ENCODE data around the gene C19orf53.

The C19orf53 gene

DNA sequence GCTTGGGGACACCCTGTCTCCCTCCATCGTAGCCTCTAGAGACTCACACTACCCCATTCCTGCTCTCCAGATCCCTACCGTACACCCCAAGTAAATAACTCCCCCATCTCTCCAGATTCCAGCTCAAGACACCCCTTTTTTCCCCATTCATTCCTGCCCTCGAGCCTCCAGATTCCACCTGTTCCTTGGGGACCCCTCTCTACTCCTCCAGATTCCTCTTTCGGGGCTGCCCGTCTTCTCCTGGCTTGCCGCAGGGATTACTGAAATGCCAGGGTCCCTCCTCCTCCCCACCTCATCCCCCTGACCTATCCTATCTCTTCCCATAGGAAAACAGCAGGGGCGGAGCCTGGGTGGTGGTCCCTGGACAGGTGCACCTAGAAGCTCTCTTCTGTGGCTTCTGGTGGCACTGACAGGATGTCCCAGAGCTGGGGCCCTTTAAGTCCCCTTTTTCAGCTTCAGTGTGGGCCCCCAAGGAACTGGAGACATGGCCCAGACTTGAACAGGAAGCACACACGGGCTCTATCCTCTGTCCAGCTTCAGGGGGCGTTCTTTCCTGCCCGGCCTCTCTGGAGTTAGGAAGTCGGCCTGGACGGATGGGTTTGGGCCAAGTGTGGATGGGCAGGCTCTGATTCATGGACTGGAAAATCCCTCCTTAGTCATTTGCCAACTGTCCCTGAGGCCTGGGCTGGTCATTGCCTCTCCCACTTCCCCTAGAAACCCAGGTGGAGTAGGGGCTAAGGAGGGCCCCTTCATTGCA lies 22.2 kb downstream of the C19orf53 start:
- peak; percentile 93 for DNase-seq (ENCODE audit: low spot score)

DNA sequence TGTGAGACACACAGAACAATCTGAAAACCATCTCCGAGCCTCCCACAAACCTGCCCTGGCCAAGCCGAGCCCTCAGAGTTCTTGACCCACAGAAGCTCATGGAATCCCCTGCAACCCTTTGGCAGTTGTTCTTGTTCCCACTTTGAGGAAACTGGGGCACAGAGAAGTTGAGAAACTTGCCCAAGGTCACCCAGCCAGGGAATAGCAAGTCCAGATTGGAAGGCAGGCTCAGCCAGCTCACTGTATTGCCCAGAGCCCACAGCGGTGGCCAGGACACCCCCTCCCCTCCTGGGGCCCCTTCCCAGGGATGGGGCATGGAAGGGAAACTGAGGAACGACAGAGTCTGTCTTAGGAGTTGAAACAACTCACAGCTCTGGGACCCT lies 22.8 kb downstream of the C19orf53 start:
- DNase-seq (ENCODE audit: low spot score) = no peak

DNA sequence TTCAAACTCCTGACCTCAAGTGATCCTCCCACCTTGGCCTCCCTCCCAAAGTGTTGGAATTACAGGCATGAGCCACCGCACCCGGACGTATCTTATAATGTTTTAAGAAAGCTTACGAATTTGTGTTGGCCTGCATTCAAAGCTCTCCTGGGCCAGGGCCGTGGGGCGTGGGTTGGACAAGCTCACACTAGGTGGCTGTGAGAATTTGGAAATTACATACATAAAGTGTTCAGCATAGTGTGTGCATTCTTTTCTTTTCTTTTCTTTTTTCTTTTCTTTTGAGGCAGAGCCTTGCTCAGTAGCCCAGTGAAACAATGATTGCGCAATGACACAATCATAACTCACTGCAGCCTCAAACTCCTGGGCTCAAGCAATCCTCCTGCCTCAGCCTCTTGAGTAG lies 23.6 kb downstream of the C19orf53 start:
- no peak for DNase-seq (ENCODE audit: low spot score)

DNA sequence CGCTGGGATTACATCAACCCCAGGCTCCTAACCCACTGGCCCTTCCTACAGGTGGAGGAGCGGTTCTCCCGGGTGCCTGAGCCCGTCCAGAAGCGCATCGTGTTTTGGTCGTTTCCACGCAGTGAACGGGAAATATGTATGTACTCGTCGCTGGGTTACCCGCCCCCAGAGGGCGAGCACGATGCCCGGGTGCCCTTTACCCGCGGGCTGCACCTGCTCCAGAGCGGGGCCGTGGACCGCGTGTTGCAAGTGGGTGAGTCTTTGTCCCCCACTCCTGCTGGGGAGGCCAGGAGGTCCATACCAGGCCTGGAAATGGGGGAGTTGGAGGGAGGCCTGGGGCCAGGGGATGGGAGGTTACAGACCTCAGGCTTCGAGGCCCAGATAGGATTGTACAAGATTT lies 25.4 kb downstream of the C19orf53 start:
- no peak for DNase-seq (ENCODE audit: low spot score)

DNA sequence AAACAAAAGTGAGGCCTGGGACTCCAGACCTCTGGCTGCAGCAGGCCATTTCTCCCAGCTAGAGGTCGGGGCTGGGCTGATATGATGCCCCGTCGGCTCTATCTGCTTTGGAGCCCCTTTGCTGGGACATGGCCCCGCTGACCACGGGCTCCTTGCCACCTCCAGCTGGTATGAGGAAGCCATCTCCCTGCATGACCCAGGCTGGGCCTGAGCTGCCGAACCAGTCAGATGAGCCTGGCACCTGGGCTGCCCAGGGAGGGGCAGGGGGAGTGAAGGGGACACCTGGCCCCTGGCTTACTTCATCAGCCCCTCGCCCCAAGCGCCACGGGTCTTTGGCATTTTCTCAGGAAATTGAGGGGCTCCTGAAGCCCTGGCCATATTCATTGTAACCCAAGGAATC lies 28.8 kb downstream of the C19orf53 start:
- no peak for DNase-seq (ENCODE audit: low spot score)

DNA sequence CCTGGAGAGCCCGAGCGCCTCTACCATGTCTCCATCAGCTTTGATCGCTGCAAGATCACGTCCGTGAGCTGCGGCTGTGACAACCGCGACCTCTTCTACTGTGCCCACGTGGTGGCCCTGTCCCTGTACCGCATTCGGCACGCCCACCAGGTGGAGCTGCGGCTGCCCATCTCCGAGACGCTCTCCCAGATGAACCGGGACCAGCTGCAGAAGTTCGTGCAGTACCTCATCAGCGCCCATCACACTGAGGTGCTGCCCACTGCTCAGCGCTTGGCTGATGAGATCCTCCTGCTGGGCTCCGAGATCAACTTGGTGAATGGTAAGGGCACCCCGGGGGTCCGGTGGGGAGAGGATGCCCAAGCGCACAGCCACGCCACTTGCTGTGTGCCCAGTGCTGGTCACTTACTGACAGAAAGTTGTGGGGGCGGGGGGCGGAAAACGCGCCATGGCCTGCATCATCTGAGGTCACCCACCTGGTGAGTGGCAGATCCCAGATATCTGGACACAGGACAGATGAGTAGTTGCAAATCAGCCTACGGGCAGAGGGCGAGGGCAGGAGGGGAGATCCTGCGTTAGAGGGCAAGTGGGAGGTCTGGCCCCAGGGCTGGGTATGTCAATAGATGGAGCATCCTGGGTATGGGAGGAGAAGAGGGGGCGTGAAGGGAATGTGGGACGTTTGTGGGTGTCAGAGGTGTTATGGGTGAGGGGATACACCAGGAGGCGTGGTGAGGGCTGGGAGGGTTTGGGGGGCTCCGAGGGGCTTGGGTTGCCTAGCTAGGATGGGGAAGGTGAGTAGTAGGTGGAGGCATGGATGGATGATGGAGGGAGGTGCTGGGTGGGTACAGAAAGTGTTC lies 30.8 kb downstream of the C19orf53 start:
- DNase-seq (ENCODE audit: low spot score) = no peak

DNA sequence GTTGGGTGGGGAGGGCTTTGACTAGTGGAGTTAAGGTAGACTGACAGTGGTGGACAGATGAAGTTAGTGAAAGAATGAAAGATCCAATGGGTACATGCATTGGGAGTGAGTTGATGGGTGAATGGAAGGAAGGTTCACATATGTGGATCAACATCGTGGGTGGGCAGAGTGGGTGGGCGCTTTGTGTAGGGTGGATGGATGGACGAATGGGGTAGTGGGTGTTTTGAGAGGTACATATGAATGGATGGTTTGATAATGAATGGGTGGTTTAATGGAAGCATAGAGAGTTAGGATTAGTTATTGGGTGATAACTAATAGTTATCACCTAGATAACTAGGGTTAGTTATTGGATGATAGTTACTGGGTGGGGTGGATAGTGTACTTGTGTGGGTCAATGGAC lies 32.5 kb downstream of the C19orf53 start:
- no peak for DNase-seq (ENCODE audit: low spot score)

DNA sequence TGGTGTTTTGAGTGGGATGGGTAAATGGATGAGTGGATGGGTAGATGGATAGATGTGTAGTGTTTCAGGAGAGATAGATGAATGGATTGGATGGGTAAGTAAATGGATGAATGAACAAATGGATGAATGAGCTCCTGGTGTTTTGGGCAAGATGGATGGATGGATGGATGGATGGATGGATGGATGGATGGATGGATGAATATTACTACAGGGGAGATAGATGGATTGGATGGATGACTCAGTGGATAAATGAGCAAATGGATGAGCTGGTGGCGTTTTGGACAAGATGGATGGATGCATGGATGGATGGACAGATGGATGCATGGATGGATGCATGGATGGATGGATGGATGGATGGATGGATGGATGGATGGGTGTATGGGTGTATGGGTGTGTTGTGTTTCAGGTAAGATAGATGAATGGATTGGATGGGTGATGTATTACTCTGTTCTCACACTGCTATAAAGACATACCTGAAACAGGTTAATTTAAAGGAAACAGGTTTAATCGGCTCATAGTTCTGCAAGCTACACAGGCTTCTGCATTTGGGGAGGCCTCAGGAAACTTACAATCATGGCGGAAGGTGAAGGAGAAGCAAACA lies 33.3 kb downstream of the C19orf53 start:
- no peak for DNase-seq (ENCODE audit: low spot score)

DNA sequence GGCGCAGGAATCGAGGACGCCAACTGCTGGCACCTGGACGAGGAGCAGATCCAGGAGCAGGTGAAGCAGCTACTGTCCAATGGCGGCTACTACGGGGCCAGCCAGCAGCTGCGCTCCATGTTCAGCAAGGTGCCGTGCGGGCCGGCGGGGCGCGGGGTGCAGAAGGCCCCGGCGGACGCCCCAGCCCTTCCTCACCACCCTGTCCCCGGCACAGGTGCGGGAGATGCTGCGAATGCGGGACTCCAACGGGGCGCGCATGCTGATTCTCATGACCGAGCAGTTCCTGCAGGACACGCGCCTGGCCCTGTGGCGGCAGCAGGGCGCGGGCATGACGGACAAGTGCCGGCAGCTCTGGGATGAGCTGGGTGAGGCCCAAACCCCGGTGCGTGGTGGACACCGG lies 34.6 kb downstream of the C19orf53 start:
- no peak for DNase-seq (ENCODE audit: low spot score)

DNA sequence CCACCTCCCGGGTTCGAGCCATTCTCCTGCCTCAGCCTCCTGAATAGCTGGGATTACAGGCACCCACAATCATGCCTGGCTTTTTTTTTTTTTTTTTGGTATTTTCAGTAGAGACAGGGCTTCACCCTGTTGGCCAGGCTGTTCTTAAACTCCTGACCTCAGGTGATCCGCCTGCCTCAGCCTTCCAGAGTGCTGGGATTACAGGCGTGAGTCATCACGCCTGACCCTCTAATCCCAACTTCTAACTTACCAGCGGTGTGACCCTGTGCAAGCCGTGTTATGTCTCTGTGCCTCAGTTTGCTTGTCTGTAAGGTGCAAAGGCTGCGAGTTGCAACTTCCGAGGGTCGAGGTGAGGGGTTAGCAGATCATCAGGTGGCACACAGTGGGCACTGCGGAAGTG lies 38.3 kb downstream of the C19orf53 start:
- no peak for DNase-seq (ENCODE audit: low spot score)

DNA sequence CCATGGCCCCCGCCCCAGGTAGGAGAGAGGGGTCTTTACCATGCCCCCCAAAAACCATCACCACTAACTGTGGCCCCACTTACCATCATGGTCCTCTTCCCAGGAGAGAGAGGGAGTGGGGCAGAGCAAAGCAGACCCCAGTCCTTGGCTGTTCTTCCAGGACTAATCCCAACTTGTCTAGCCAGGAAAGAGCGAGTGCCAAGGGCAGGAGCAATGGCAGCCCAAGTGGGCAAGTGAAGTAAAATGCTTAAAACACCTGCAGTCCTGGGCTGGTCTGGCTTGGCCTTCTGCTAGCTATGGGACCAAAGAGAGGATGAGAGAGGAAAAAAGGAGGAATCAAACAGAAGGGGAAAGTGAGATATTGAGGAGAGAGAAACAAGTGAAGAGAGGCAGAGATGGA lies 38.9 kb downstream of the C19orf53 start:
- no peak for DNase-seq (ENCODE audit: low spot score)

DNA sequence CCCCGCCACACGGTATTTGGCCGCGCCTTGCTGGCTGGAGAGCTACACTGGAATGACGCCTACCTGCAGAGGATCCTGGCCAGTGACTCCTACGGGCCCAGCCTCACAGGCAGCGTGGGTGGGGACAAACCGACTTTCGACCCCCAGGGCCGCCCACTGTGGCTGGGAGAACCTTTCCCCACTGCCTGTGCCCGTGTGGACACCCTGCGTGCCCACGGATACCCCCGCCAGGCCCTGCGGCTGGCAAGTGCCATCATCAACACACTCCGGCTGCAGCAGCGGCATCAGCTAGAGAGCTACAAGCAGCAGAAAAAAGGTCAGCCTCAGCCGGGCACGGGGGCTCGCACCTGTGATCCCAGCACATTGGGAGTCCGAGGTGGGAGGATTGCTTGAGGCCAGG lies 40.3 kb downstream of the C19orf53 start:
- DNase-seq (ENCODE audit: low spot score) = no peak

DNA sequence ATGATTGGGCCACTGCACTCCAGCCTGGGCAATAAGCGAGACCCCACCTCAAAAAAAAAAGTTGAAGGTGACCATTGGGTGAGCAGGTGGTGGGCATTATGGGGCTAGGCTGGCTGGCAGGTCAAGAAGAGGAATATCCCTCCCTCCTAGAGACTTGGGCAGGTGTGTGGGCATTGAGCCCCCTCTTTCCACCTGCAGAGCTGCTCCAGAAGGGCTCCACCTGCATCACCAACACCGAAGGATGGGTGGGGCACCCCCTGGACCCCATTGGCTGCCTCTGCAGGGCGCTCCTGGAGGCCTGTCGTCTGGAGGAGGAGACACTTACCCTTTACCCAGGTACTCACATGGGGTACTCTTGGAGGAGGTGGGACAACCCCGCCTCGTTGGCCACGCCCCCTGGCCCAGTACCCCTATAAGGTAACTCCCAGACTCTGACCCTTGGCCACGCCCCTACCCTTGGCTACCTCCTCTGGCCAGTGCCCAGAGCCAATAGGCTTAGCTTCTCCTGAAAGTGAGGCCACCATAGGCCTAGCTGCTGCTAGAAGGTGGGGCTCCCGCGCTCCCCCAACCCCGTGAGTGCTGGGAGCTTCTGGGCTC lies 42.9 kb downstream of the C19orf53 start:
- DNase-seq (ENCODE audit: low spot score) = no peak

DNA sequence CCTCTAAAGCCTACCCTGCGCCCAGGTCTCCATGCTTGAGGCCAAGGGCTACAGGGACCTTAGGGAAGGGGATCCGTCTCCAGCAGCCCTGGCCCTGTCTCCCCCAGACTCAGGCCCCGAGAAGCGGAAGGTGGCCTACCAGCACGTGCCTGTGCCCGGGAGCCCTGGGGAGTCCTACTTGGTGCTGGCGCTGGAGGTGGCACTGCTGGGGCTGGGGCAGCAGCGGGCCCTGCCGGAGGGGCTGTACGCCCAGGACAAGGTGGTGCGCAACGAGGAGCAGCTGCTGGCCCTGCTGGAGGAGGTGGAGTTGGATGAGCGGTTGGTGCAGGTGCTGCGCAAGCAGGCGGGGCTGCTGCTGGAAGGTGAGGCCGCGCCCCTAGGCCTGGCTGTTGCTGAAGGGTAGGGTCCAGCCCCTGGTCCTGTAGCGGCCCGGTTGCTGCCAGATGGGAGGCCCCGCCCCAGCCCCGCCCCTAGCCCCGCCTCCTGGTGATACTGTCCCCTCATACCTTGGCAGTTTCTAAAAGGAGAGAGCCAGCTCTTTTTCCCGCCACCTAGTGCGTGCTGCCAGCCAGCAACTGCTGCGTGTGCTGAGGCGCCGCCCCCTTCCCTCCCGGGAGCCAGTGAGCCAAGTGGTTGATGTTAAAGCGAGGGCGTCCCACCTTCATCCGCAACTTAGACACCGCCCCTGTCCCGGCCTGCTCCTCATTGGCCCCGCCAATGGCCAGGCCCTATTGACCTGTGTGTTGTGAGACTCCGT lies 43.5 kb downstream of the C19orf53 start:
- DNase-seq (ENCODE audit: low spot score) = no peak

DNA sequence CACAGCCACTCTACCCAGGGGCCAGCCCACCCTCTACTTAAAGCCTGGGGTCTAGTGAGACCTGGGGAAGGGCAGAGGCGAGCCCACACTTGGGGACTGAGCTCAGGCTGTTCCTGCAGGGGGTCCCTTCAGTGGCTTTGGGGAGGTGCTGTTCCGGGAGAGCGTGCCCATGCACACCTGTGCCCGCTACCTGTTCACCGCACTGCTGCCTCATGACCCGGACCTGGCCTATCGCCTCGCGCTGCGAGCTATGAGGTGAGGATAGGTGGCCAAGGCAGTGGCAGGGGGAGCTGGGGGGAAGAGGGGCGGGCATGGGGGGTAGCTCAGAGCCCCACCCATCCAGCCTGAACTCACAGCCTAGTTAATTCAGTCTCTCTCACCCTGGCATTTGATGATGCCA lies 45.0 kb downstream of the C19orf53 start:
- DNase-seq (ENCODE audit: low spot score) = no peak

DNA sequence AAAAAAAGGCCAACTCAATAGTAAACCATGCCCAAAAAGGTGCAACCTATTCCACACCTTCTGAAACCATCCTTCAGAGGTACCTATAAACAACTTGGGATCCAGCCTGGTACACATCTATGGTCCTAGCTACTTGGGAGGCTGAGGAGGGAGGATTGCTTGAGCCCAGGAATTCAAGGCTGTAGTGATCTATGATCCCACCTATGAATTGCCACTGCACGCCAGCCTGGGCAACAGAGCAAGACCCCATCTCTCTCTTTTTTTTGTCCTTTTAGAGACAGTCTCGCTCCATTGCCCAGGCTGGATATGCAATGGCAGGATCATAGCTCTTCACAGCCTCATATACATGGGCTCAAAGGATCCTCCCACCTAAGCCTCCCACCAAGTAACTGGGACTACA lies 47.0 kb downstream of the C19orf53 start:
- no peak for DNase-seq (ENCODE audit: low spot score)

DNA sequence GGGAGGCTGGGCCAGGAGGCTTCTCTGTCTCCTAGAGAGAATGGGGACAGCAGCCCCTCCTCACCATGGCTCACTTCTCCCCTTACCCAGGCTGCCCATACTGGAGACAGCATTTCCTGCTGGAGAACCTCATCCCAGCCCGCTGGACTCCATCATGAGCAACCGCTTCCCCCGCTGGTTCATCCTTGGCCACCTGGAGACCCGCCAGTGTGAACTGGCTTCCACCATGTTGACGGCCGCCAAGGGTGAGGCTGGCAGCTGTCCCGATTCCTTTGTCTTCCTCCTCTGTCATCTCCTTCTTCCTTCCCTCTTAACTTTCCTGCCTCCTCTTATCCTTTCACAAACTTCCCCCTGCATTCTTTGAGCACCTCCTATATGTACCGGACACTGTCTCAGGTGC lies 49.0 kb downstream of the C19orf53 start:
- DNase-seq (ENCODE audit: low spot score) = no peak

DNA sequence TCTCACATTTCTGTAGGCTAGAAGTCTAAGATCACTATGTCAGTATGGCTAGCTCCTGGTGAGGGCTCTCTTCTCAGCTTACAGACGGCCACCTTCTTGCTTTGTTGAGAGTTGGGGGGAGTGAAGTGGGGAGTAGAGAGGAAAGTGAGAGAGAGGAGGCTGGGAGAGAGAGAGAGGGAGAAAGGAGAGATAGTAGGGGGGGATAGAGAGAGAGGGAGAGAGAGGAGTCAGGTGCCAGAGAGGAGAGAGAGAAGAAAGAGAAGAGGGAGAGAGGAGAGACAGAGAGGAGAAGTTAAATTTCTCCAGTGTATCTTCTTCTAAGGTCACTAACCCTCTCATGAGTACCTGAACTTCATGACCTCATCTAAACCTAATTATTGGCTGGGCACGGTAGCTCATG lies 49.6 kb downstream of the C19orf53 start:
- no peak for DNase-seq (ENCODE audit: low spot score)

DNA sequence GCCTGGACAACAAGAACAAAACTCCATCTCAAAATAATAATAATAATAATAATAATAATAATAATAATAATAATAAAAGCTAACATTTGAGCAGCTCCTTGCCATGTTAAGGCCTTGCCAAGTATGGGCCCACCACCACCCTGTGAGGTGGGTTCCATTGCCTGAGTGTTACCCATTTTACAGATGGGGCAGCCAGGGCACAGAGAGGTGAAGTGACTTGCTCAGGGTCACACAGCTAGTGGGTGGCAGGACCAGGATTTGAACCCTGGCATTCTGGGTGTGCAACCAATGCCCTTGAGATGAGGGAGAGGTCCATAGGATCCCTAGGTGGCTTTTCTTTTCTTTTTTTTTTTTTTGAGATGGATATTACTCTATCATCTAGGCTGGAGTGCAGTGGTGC lies 50.4 kb downstream of the C19orf53 start:
- no peak for DNase-seq (ENCODE audit: low spot score)

DNA sequence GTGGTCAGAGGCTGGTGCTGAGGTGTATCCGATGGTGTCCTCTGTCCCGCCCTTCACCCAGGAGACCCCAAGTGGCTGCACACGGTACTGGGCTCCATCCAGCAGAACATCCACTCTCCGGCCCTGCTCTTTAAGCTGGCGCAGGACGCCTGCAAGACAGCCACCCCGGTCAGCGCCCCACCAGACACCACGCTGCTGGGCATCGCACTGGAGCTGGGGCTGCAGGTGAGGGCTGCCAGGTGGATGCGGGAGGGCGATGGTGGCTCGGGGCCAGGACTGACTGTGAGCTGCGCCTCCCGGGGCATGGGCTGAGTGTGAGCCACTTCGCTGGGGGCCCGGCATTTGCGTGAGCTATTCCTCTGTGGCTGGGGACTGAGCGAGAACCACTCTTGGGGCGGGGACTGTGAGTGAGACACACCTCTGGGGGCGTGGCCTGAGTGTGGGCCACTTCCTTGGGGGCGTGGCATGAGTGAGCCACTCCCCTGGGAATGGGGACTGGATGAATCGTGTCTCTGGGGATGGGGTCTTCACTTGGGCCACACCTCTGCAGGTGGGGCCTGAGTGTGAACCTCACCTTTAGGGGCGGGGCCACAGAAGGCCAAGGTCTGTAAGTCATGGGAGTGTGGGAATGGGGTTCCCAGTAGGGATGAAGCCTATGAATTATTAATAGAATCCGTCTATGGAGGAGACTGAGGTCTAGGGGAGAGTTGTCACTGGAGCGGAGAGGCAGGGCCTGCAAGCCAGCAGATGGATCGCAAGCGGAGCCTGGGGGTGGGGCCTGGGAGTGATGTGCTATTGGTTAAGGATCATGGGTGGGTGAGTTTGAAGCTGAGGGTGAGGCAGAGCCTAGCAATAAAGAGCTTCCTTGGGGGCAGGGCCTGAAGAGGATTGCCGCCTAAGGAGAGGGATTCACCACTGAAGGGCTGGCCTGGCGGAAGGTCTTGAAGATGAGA lies 51.5 kb downstream of the C19orf53 start:
- DNase-seq (ENCODE audit: low spot score) = no peak
